Body of pancreas (tissue), 4 donors: ENCODE results near the gene KREMEN1. TPM values are rescaled to one million over a fixed set of nuclear protein-coding genes. Genes with fewer than 3 reads are reported as not detected.

ENCODE experiments used
- ATAC-seq: fragments of 150-250 bp; one replicate; pipeline ENCODE4 v1.9.1; 2016
- DNase-seq, 4 donors: peaks; one replicate each; pipeline ENCODE4 v3.0.0-alpha.2; 2019
- H3K27ac ChIP-seq, 4 donors: fragments of 200-600 bp; sonication (generic); 1 replicate in 3 of 4; 2 replicates in 1 of 4; pipeline versions ENCODE4 v1.5.1 to v1.6.1; 2016 to 2019; ENCODE audit warnings: mild to moderate bottlenecking in 1 of 4, mixed read lengths in 1 of 4, moderate library complexity in 1 of 4
- H3K27me3 ChIP-seq, 2 donors: fragments of 200-600 bp; sonication (generic); one replicate each; pipeline ENCODE4 v1.6.0; 2016; ENCODE audit warnings: mild to moderate bottlenecking in 1 of 2
- H3K36me3 ChIP-seq, 2 donors: fragments of 200-600 bp; sonication (generic); replicated peaks in 1 of 2; 2 replicates each; pipeline ENCODE4 v1.5.1; 2016; ENCODE audit warnings: low read depth in 2 of 2; ENCODE audit not compliant: insufficient read depth in 1 of 2
- H3K4me1 ChIP-seq: fragments of 200-600 bp; sonication (generic); one replicate; pipeline ENCODE4 v1.6.0; 2016
- H3K4me3 ChIP-seq, 2 donors: fragments of 200-600 bp; sonication (generic); 1 replicate in 1 of 2; 2 replicates in 1 of 2; pipeline ENCODE4 v1.5.1; 2016 to 2019
- H3K9me3 ChIP-seq, 3 donors: fragments of 200-600 bp; sonication (generic); 1 replicate in 2 of 3; 2 replicates in 1 of 3; pipeline ENCODE4 v1.5.1; 2016
- POLR2A ChIP-seq, 3 donors: fragments of 450-650 bp; IDR thresholded peaks; one replicate each; pipeline ENCODE4 v1.6.1; 2016; ENCODE audit warnings: antibody characterized with exemption in 3 of 3, mild to moderate bottlenecking in 2 of 3
- WGBS, 2 donors: methylation state at CpG; one replicate each; pipeline ENCODE4 v1.1.5; 2017; 5-methylcytosine and 5-hydroxymethylcytosine counted together
- intact Hi-C: fragments of 100-400 bp; cut with DNase I; formaldehyde crosslinking; loops from one replicate; pipeline ENCODE4 v1.15.1; 2023
- total RNA-seq, 2 donors: library from RNA; depleted of rRNA; stranded (reverse); fragments of >200 nt; gene quantifications; one replicate each; pipeline ENCODE4 v1.1.0, GENCODE V29; 2016
- TF ChIP-seq, protein P1 (sequence below), 7 experiments: fragments of 450-650 bp in 4 of 7; fragments of 200-600 bp in 3 of 7; sonication (generic) in 3 of 7; IDR thresholded peaks; one replicate each; pipeline ENCODE4 v1.5.1; 2016 to 2019; ENCODE audit warnings: antibody characterized with exemption in 7 of 7

KREMEN1 gene
- total RNA-seq, 2 donors from 2014 or later, result 6.6 to 7.3 TPM

DNA sequence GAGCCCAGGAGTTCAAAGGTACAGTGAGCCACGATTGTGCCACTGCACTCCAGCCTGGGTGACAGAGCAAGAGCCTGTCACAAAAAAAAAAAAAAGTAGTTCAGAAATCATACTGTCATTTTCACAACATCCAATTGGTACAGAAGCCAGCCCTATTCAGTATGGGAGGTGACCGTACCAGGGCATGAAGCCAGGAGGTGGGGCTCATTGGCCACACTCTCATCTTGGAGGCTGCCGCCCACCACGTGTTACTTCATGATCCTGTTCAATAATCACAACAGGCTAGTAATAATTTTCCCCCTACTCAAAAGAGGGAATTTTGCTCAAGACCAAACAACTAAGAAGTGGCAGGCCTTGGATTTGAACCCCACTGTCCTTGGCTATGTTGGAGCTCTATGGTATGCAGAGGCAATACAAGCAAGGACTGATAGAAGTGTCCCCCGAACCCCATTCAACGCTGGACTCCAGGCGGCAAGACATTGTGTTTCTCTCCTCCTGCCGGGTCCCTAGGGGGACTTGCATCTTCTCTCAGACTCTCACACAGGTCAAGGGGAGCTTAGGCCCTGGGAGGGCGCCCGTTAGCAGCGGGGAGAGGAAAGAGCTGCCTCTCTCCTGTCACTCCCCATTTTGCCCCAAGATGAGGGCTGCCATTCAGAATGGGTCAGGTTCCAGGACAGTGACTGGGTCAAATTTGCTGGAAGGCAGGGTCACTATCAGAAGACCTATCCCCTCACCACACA is 92.7 kb downstream of the KREMEN1 start:
- no peak overlapping the region for H3K4me3 ChIP-seq
- WGBS, 2 donors, result 78 to 85% methylated on average over 11 of the region's 11 CpGs
- H3K4me1 ChIP-seq, result no peaks in the 10 kb centered on the region
- DNase-seq (no peak), ATAC-seq (no peak)
- intact Hi-C loops, result no loop called here
- TF ChIP-seq, protein P1, sequence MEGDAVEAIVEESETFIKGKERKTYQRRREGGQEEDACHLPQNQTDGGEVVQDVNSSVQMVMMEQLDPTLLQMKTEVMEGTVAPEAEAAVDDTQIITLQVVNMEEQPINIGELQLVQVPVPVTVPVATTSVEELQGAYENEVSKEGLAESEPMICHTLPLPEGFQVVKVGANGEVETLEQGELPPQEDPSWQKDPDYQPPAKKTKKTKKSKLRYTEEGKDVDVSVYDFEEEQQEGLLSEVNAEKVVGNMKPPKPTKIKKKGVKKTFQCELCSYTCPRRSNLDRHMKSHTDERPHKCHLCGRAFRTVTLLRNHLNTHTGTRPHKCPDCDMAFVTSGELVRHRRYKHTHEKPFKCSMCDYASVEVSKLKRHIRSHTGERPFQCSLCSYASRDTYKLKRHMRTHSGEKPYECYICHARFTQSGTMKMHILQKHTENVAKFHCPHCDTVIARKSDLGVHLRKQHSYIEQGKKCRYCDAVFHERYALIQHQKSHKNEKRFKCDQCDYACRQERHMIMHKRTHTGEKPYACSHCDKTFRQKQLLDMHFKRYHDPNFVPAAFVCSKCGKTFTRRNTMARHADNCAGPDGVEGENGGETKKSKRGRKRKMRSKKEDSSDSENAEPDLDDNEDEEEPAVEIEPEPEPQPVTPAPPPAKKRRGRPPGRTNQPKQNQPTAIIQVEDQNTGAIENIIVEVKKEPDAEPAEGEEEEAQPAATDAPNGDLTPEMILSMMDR (IDR thresholded peaks at IDR 0.05), result no peak
- no peak for TF ChIP-seq POLR2A (IDR thresholded peaks at IDR 0.05)
- no peaks in the 10 kb centered on the region for H3K36me3 ChIP-seq
- no peaks in the 10 kb centered on the region for H3K27me3 ChIP-seq
- H3K9me3 ChIP-seq, result no peaks in the 10 kb centered on the region
- no peak overlapping the region for H3K27ac ChIP-seq

DNA sequence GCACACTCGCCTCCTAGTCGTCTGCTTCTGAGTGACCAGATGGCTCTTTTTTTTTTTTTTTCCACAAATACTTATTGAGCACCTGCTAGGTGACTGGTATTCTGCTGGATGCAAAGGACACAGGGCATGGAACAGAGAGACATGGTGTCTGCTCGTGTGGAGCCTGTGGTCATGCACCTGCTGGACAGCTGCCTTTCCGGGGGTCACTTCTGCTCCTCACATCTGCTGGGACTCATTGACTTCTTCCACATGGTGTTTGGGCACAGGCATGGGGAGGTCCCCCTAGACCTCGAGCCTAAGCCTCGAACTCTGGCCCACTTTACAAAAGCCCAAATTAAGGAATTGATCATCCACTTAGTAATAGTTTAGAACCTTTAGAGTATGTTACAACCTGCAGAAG is 93.3 kb downstream of the KREMEN1 start:
- no peak overlapping the region for H3K27ac ChIP-seq
- no peaks in the 10 kb centered on the region for H3K9me3 ChIP-seq
- DNase-seq, result no peak
- TF ChIP-seq POLR2A (IDR thresholded peaks at IDR 0.05), result no peak
- TF ChIP-seq, protein P1 (IDR thresholded peaks at IDR 0.05), result no peak
- no peaks in the 10 kb centered on the region for H3K27me3 ChIP-seq
- H3K36me3 ChIP-seq, result no peaks in the 10 kb centered on the region
- intact Hi-C loops, result no loop called here
- H3K4me3 ChIP-seq, result no peak overlapping the region
- 76 to 83% methylated on average over 6 of the region's 6 CpGs for WGBS, 2 donors
- ATAC-seq, result no peak
- H3K4me1 ChIP-seq, result no peaks in the 10 kb centered on the region

DNA sequence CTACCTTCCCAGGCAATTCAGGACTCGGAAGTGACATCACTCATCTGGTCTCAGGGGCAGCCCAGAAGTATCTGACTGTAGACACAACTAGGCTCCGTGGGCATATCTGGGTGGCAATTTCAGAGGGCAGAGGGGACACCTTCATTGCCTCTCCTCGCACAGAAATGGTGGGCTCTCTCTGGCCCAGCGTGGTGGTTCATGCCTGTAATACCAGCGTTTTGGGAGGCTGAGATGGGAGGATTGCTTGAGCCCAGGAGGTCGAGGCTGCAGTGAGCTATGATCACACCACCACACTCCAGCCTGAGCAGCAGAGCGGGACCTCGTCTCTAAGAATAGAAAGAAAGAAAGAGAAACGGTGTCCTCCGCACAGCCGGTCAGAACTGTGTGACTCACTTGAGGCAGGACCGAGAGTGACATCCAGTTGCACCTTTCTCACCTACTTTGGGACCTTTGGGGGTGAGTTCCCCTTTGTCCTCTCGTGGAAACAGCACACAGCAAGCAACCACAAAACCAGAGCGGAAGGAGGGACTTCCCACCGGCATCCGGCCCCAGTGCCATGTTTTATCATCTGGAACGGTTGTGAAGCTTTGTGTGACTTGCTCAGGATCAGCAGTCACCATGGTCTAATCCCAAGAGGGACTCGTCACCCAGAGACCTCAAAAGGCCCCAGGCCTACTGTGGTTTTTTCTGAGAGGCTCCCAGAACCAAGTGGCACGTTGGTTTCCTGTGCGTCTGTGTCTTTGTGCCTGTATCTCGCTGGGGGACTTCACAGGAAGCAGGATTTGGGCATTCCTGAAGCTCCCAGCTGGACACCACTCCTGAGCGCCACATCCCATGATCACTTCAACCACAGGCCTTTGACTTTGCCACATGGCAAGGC is 94.4 kb downstream of the KREMEN1 start:
- H3K27ac ChIP-seq, result no peak overlapping the region
- TF ChIP-seq POLR2A (IDR thresholded peaks at IDR 0.05), result no peak
- TF ChIP-seq, protein P1 (IDR thresholded peaks at IDR 0.05), result no peak
- DNase-seq (no peak), ATAC-seq (no peak)
- H3K9me3 ChIP-seq, result no peaks in the 10 kb centered on the region
- no peaks in the 10 kb centered on the region for H3K4me1 ChIP-seq
- 67 to 87% methylated on average over 18 to 22 of the region's 22 CpGs for WGBS, 2 donors
- H3K36me3 ChIP-seq, result no peaks in the 10 kb centered on the region
- H3K4me3 ChIP-seq, result no peak overlapping the region
- intact Hi-C loops, result no loop called here
- H3K27me3 ChIP-seq, result no peaks in the 10 kb centered on the region

DNA sequence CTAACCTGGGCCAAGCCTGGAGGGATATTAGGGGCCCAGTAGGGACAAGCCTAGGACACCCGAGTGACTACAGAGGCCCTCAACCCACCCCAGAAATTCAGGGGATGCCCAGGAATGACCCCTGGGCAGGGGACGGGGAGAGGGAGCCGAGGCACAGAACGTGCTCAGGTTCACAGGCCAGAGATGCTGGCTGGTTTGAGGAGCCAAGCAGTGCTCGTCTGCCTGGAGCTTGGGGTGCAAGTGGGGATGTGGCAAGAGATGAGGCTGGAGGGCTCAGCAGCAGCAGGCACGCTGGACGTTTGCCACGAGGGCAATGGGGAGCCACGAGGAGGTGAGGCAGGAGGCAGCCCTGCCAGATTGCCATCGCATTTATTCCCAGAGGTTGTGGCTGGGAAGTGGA is 98.9 kb downstream of the KREMEN1 start:
- intact Hi-C loops, result no loop called here

More for the DNA sequence above, 98.9 kb downstream of the KREMEN1 start:
- 69 to 82% methylated on average over 8 to 10 of the region's 10 CpGs for WGBS, 2 donors
- Histone ChIP-seq H3K27ac (no peak overlapping the region), H3K36me3 (no peaks in the 10 kb centered on the region), H3K9me3 (peaks cover 0 to 8% (median 0%) of the 10 kb centered on the region in 3 donors), H3K27me3 (no peaks in the 10 kb centered on the region), H3K4me1 (no peaks in the 10 kb centered on the region), H3K4me3 (no peak overlapping the region)
- DNase-seq (no peak), ATAC-seq (no peak)
- TF ChIP-seq POLR2A (IDR thresholded peaks at IDR 0.05), result no peak
- TF ChIP-seq, protein P1 (IDR thresholded peaks at IDR 0.05), result no peak
